ENCODE results near the gene CARD11. TPM values are rescaled to one million over a fixed set of nuclear protein-coding genes. Genes with fewer than 3 reads are reported as not detected.
A peak's percentile ranks its signal among the peaks of the same experiment; 100 is the strongest.

The CARD11 gene
- total and polyA plus RNA-seq, 2 donors (not counting 1 experiment from before 2014, with no cell fraction given), result 129 to 135 TPM

GRCh38 chr7:2934984-2935740 is 108.5 kb downstream of the CARD11 start:
- Histone ChIP-seq H3K9ac (ENCODE audit: low read length) (no peak overlapping the region), H2AFZ (ENCODE audit: insufficient read depth, low read depth, low read length, poor library complexity, severe bottlenecking) (no peak overlapping the region), H3K36me3 (replicated peaks in 1 of 2; ENCODE audit: control extremely low read depth in 1 of 2, control insufficient read depth in 1 of 2, extremely low read depth in 1 of 2, insufficient read depth in 2 of 2, low read length in 1 of 2) (peaks cover 11 to 90% of the 10 kb centered on the region in 2 experiments), H3K4me1 (ENCODE audit: control insufficient read depth in 2 of 2, insufficient read depth in 2 of 2, low read length in 2 of 2) (no peaks in the 10 kb centered on the region), H4K20me1 (ENCODE audit: control insufficient read depth, insufficient read depth, low read length, poor library complexity, severe bottlenecking) (peaks cover 32% of the 10 kb centered on the region), H3K4me2 (replicated peaks; ENCODE audit: low read depth, low read length, poor library complexity, severe bottlenecking) (no peak overlapping the region), H3K27ac (ENCODE audit: low read length in 2 of 2) (no peak overlapping the region), H3K4me3 (ENCODE audit: control extremely low read depth in 1 of 5, extremely low read depth in 1 of 5, insufficient read depth in 1 of 5, low read depth in 2 of 5, low read length in 4 of 5) (no peak overlapping the region), H3K79me2 (ENCODE audit: control insufficient read depth, insufficient read depth, low read length) (peaks cover 17% of the 10 kb centered on the region), H3K27me3 (replicated peaks in 1 of 4; ENCODE audit: control extremely low read depth in 1 of 4, control insufficient read depth in 3 of 4, insufficient read depth in 4 of 4, low read length in 3 of 4) (no peaks in the 10 kb centered on the region), H3K9me3 (ENCODE audit: control extremely low read depth in 1 of 3, control insufficient read depth in 2 of 3, insufficient read depth in 1 of 3, low read length in 2 of 3) (no peaks in the 10 kb centered on the region)
- intact Hi-C loops (cut with micrococcal nuclease), result no loop called here
- CTCF ChIA-PET, result interaction anchor here (1.0 kb wide), 1 partner anchor 219 kb away, joined by 3 read pairs; no protein-coding TSS in a partner anchor
- ATAC-seq (ENCODE audit: low read depth) (no peak), DNase-seq (no peak)
- 97% methylated on average over 19 of the region's 20 CpGs for WGBS (ENCODE audit: insufficient coverage)
- Mint-ChIP-seq H3K9me3 (ENCODE audit: insufficient read depth) (no peaks in the 10 kb centered on the region), H3K4me1 (peaks cover under 1% of the 10 kb centered on the region), H3K27me3 (no peaks in the 10 kb centered on the region), H3K27ac (no peak overlapping the region), H3K4me3 (no peak overlapping the region)
- POLR2A ChIA-PET, result no interaction called here
- TF ChIP-seq EZH2 (IDR thresholded peaks at IDR 0.05; ENCODE audit: borderline replicate concordance, insufficient read depth, low read depth, low read length, poor library complexity, severe bottlenecking) (no peak), CTCF (IDR thresholded peaks at IDR 0.05) (no peak)

GRCh38 chr7:2934211-2934731 is 109.4 kb downstream of the CARD11 start:
- Mint-ChIP-seq H3K4me1 (no peaks in the 10 kb centered on the region), H3K27me3 (no peaks in the 10 kb centered on the region), H3K27ac (peak overlapping the region; percentile 15), H3K9me3 (ENCODE audit: insufficient read depth) (no peaks in the 10 kb centered on the region), H3K4me3 (no peak overlapping the region)
- Histone ChIP-seq H3K4me2 (replicated peaks; ENCODE audit: low read depth, low read length, poor library complexity, severe bottlenecking) (no peak overlapping the region), H3K9ac (ENCODE audit: low read length) (no peak overlapping the region), H2AFZ (ENCODE audit: insufficient read depth, low read depth, low read length, poor library complexity, severe bottlenecking) (no peak overlapping the region), H4K20me1 (ENCODE audit: control insufficient read depth, insufficient read depth, low read length, poor library complexity, severe bottlenecking) (peaks cover 29% of the 10 kb centered on the region), H3K27ac (ENCODE audit: low read length in 2 of 2) (no peak overlapping the region), H3K4me1 (ENCODE audit: control insufficient read depth in 2 of 2, insufficient read depth in 2 of 2, low read length in 2 of 2) (no peaks in the 10 kb centered on the region), H3K36me3 (replicated peaks in 1 of 2; ENCODE audit: control extremely low read depth in 1 of 2, control insufficient read depth in 1 of 2, extremely low read depth in 1 of 2, insufficient read depth in 2 of 2, low read length in 1 of 2) (peaks cover 9 to 90% of the 10 kb centered on the region in 2 experiments), H3K27me3 (replicated peaks in 1 of 4; ENCODE audit: control extremely low read depth in 1 of 4, control insufficient read depth in 3 of 4, insufficient read depth in 4 of 4, low read length in 3 of 4) (no peaks in the 10 kb centered on the region), H3K79me2 (ENCODE audit: control insufficient read depth, insufficient read depth, low read length) (peaks cover 12% of the 10 kb centered on the region), H3K4me3 (ENCODE audit: control extremely low read depth in 1 of 5, extremely low read depth in 1 of 5, insufficient read depth in 1 of 5, low read depth in 2 of 5, low read length in 4 of 5) (no peak overlapping the region), H3K9me3 (ENCODE audit: control extremely low read depth in 1 of 3, control insufficient read depth in 2 of 3, insufficient read depth in 1 of 3, low read length in 2 of 3) (no peaks in the 10 kb centered on the region)
- ChIA-PET CTCF (interaction anchor here (1.0 kb wide), 1 partner anchor 220 kb away, joined by 3 read pairs; no protein-coding TSS in a partner anchor), POLR2A (no interaction called here)
- WGBS (ENCODE audit: insufficient coverage), result 98% methylated on average over 9 of the region's 15 CpGs
- ATAC-seq (ENCODE audit: low read depth) (no peak), DNase-seq (no peak)
- TF ChIP-seq CTCF (IDR thresholded peaks at IDR 0.05) (no peak), EZH2 (IDR thresholded peaks at IDR 0.05; ENCODE audit: borderline replicate concordance, insufficient read depth, low read depth, low read length, poor library complexity, severe bottlenecking) (no peak)
- intact Hi-C loops (cut with micrococcal nuclease), result no loop called here
